K562 (cell line): Measurements from ENCODE around the gene RFX3. TPM values are rescaled to one million over a fixed set of nuclear protein-coding genes. Genes with fewer than 3 reads are reported as not detected.
"Not testable (repeated sequence)": the region's sequence is repeated elsewhere in the genome, so short reads cannot be mapped to it uniquely, and the experiment has no call there.

ENCODE experiments used
- ATAC-seq: fragments of 200-7000 bp; cut with Tn5 transposase; 3 replicates; pipeline ENCODE4 v1.9.1; 2020; ENCODE audit warnings: moderate library complexity
- BruUV-seq: library from RNA; stranded (reverse); fragments of 400-500 nt; replicated peaks from 2 replicates; lab custom pipeline; 2021; lab: Mats Ljungman, UMichigan
- CTCF ChIA-PET: fragments of 300-600 bp; formaldehyde crosslinking; extraction: SDS; loops from one replicate; lab custom pipeline; 2021; ENCODE audit warnings: low intra/inter-chr PET ratio; lab: Yijun Ruan, JAX
- POLR2A ChIA-PET: fragments of 300-600, 350-650 bp; sonication (Branson Sonifier 250); formaldehyde crosslinking; extraction: SDS; loops from one replicate; lab custom pipeline; 2021; ENCODE audit warnings: antibody characterized with exemption, inconsistent platforms; lab: Yijun Ruan, JAX
- DNase-seq, 4 experiments: peaks; one replicate each; pipeline versions ENCODE4 v3.0.0 to v3.0.0-alpha.2; 2011 to 2018; ENCODE audit warnings: low spot score in 3 of 4, mixed read lengths in 3 of 4; ENCODE audit errors: extremely low read depth in 1 of 4
- FAIRE-seq: peaks from 2 replicates; lab custom pipeline; 2011; peaks lifted over from hg19 to GRCh38; lab: Jason Lieb, UNC
- H2AFZ ChIP-seq: 2 replicates; pipeline ENCODE4 v1.6.0; 2011; ENCODE audit warnings: low read depth, low read length, control low read depth, inconsistent platforms
- H3K27ac ChIP-seq: fragments of 200-600 bp; 3 replicates; pipeline ENCODE4 v1.8.0; 2011; ENCODE audit warnings: low read depth, mild to moderate bottlenecking, control low read depth, inconsistent platforms, low read length, moderate library complexity, mixed read lengths; ENCODE audit errors: extremely low read depth
- H3K27me3 ChIP-seq, 2 experiments: fragments of 300-600 bp in 1 of 2; 2 replicates in 1 of 2; 3 replicates in 1 of 2; pipeline versions ENCODE4 v1.6.0 to v1.8.0; 2011; ENCODE audit warnings: inconsistent platforms in 2 of 2, low read length in 2 of 2, mild to moderate bottlenecking in 1 of 2, mixed read lengths in 1 of 2, moderate library complexity in 1 of 2; ENCODE audit not compliant: control insufficient read depth in 2 of 2, insufficient read depth in 2 of 2
- H3K36me3 ChIP-seq: fragments of 300-600 bp; 3 replicates; pipeline ENCODE4 v1.8.0; 2011; ENCODE audit warnings: mild to moderate bottlenecking, low read length, inconsistent platforms; ENCODE audit not compliant: control insufficient read depth, insufficient read depth
- H3K4me1 ChIP-seq, 2 experiments: fragments of 200-600 bp in 1 of 2; replicated peaks in 1 of 2; 2 replicates in 1 of 2; 3 replicates in 1 of 2; pipeline versions ENCODE4 v1.5.1 to v1.8.0; 2011; ENCODE audit warnings: inconsistent platforms in 2 of 2, low read length in 2 of 2, mild to moderate bottlenecking in 1 of 2, mixed read lengths in 1 of 2, moderate library complexity in 1 of 2; ENCODE audit not compliant: control insufficient read depth in 2 of 2, insufficient read depth in 2 of 2
- H3K4me2 ChIP-seq: 2 replicates; pipeline ENCODE4 v1.6.1; 2011; ENCODE audit warnings: low read length, control low read depth, inconsistent platforms, mixed read lengths; ENCODE audit not compliant: insufficient read depth
- H3K4me3 ChIP-seq: fragments of 200-600 bp; sonication (generic), shearing (Covaris generic); 2 replicates; pipeline ENCODE4 v1.5.1; 2016; ENCODE audit warnings: control low read depth, inconsistent platforms
- H3K79me2 ChIP-seq: fragments of 200-600 bp; 3 replicates; pipeline ENCODE4 v1.8.0; 2011; ENCODE audit warnings: low read length, inconsistent platforms; ENCODE audit not compliant: control insufficient read depth, insufficient read depth
- H3K9ac ChIP-seq, 2 experiments: 2 replicates each; pipeline versions ENCODE4 v1.6.0 to v1.6.1; 2011; ENCODE audit warnings: low read depth in 2 of 2, low read length in 2 of 2, control low read depth in 1 of 2, inconsistent platforms in 1 of 2, mild to moderate bottlenecking in 1 of 2, mixed read lengths in 1 of 2; ENCODE audit not compliant: insufficient read depth in 1 of 2
- H3K9me1 ChIP-seq: one replicate; pipeline ENCODE4 v1.6.0; 2011; ENCODE audit warnings: inconsistent platforms, mild to moderate bottlenecking, low read length, moderate library complexity; ENCODE audit not compliant: control insufficient read depth, insufficient read depth
- H3K9me3 ChIP-seq: replicated peaks from 2 replicates; pipeline ENCODE4 v1.5.1; 2011; ENCODE audit warnings: low read depth, low read length, inconsistent platforms; ENCODE audit not compliant: control insufficient read depth, insufficient read depth
- H4K20me1 ChIP-seq: replicated peaks from 2 replicates; pipeline ENCODE4 v1.6.1; 2011; ENCODE audit warnings: low read length, inconsistent platforms, mixed read lengths; ENCODE audit not compliant: control insufficient read depth, insufficient read depth
- CEBPG ChIP-seq, 3 experiments: fragments of 200-800 bp in 1 of 3; sonication (Bioruptor generic) in 1 of 3; sonication (generic) in 1 of 3; formaldehyde crosslinking in 1 of 3; IDR thresholded peaks in 2 of 3; conservative IDR thresholded peaks in 1 of 3; 2 replicates each; pipeline versions ENCODE4 v1.6.1 to v1.8.0; 2016 to 2022; ENCODE audit warnings: missing compliant biosample characterization in 2 of 3, missing genetic modification characterization in 2 of 3, mild to moderate bottlenecking in 1 of 3, missing genetic modification reagents in 1 of 3
- JUND ChIP-seq, 2 experiments: IDR thresholded peaks; 2 replicates in 1 of 2; 3 replicates in 1 of 2; pipeline ENCODE4 v1.6.1; 2011; ENCODE audit warnings: borderline replicate concordance in 2 of 2, low read depth in 2 of 2, low read length in 2 of 2, improper control_type of control experiment in 1 of 2, missing biosample characterization in 1 of 2, missing genetic modification characterization in 1 of 2, missing genetic modification reagents in 1 of 2
- MAZ ChIP-seq, 2 experiments: fragments of 450-650 bp in 1 of 2; sonication (generic) in 1 of 2; formaldehyde crosslinking; IDR thresholded peaks in 1 of 2; conservative IDR thresholded peaks in 1 of 2; 2 replicates each; pipeline versions ENCODE4 v1.4.0 to v1.5.0; 2020; ENCODE audit warnings: mild to moderate bottlenecking in 1 of 2, missing genetic modification reagents in 1 of 2
- WGBS: fragments of 100-300 bp; shearing (Covaris generic); methylation state at CpG from one replicate; pipeline ENCODE4 v1.1.6; 2016; ENCODE audit warnings: low coverage, mixed read lengths; ENCODE audit not compliant: insufficient coverage; ENCODE audit errors: missing lambda C conversion rate; 5-methylcytosine and 5-hydroxymethylcytosine counted together
- in situ Hi-C: fragments of 300-500 bp; cut with MboI; formaldehyde crosslinking; loops from 4 replicates; pipeline ENCODE4 v1.15.0; 2018; ENCODE audit warnings: inconsistent platforms, mixed read lengths
- intact Hi-C: fragments of 100-400 bp; cut with micrococcal nuclease; formaldehyde crosslinking; loops from 2 replicates; pipeline ENCODE4 v1.14.2; 2022
- polyA plus RNA-seq, 8 experiments: library from polyadenylated mRNA; depleted of rRNA in 4 of 8; stranded (reverse) in 5 of 8; unstranded in 3 of 8; fragments of >200 nt; fragmentation: Nextera tagmentation in 2 of 8; fragmentation: Illumina TruSeq in 1 of 8; extraction: Ambion mirVana in 2 of 8; extraction: Trizol in 1 of 8; gene quantifications; 2 replicates each; pipeline versions ENCODE4 v1.2.1 to v1.2.3, GENCODE V29; 2011 to 2014; ENCODE audit warnings: inconsistent platforms in 1 of 8, missing spikeins in 1 of 8
- total RNA-seq, 7 experiments: library from RNA; depleted of rRNA in 6 of 7; stranded (reverse); fragments of >200 nt in 6 of 7; fragmentation: Illumina TruSeq in 2 of 7; extraction: Trizol in 2 of 7; gene quantifications; 2 replicates each; pipeline versions ENCODE4 v1.2.1 to v1.2.3, GENCODE V29; 2011 to 2021; ENCODE audit warnings: low replicate concordance in 1 of 7

The RFX3 gene
- total and polyA plus RNA-seq, 9 of the 15 experiments (the other 6 are each of a cell fraction or from before 2014, with no cell fraction given), result 0.86 to 4.9 (median 2.0) TPM

- TF ChIP-seq JUND (IDR thresholded peaks at IDR 0.05; ENCODE audit: borderline replicate concordance, low read depth, low read length) (no peak), JUND (tag; IDR thresholded peaks at IDR 0.05; ENCODE audit: borderline replicate concordance, low read depth, low read length) (no peak), MAZ (CRISPR knock-in tag; conservative IDR thresholded peaks at IDR 0.05 in 1 of 2, IDR thresholded peaks at IDR 0.05 in 1 of 2) (no peak), CEBPG (CRISPR knock-in tag; IDR thresholded peaks at IDR 0.05) (no peak), CEBPG (tag; conservative IDR thresholded peaks at IDR 0.05 in 1 of 2, IDR thresholded peaks at IDR 0.05 in 1 of 2) (no peak)
Observed at GRCh38 chr9:3308609-3309008, 217.2 kb downstream of the RFX3 start (continued).

DNA sequence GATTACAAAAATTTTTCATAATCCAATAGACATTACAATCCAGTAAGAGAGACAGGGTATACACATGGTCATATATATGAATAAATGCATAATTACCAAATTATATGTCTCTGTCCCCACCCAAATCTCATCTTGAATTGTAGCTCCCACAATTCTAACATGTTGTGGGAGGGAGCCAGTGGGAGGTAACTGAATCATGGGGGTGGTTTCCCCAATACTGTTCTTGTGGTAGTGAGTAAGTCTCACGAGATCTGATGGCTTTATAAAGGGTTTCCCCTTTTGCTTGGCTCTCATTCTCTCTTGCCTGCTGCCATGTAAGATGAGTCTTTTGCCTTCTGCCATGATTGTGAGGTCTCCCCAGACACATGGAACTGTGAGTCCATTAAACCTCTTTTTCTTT, 221.4 kb downstream of the RFX3 start:
- H2AFZ ChIP-seq, in situ Hi-C loops, H3K4me3 ChIP-seq, DNase-seq, H3K9me3 ChIP-seq, FAIRE-seq, H3K36me3 ChIP-seq, H3K79me2 ChIP-seq, CTCF ChIA-PET, H3K9ac ChIP-seq, POLR2A ChIA-PET, H3K4me1 ChIP-seq, H3K4me2 ChIP-seq, H3K27ac ChIP-seq, intact Hi-C loops, H3K9me1 ChIP-seq, ATAC-seq, H3K27me3 ChIP-seq, H4K20me1 ChIP-seq, BruUV-seq: not testable (repeated sequence)
- 17% methylated on average over 1 of the region's 1 CpG for WGBS
